Renal cortex interstitium (tissue), 11 donors: ENCODE results near the gene EOLA1. TPM values are rescaled to one million over a fixed set of nuclear protein-coding genes. Genes with fewer than 3 reads are reported as not detected.
"Not testable (repeated sequence)": the region's sequence is repeated elsewhere in the genome, so short reads cannot be mapped to it uniquely, and the experiment has no call there.

Source experiments
- DNase-seq, 11 donors: peaks; one replicate each; pipeline ENCODE4 v3.0.0-alpha.2; 2013; ENCODE audit warnings: low read depth in 9 of 11, low spot score in 4 of 11; ENCODE audit errors: extremely low read depth in 1 of 11
- polyA plus RNA-seq, 3 donors: library from polyadenylated mRNA; unstranded; fragments of 120-200 nt; gene quantifications; one replicate each; pipeline ENCODE4 v1.2.1, GENCODE V29; 2013; ENCODE audit not compliant: insufficient read length in 3 of 3

The EOLA1 gene
- polyA plus RNA-seq, 3 donors: 20.3 to 23.2 (median 22.4) TPM

GRCh38 chrX:149508467-149508866 is 32.3 kb upstream of the EOLA1 start:
- no peak for DNase-seq

GRCh38 chrX:149510386-149510785 is 30.4 kb upstream of the EOLA1 start:
- DNase-seq: no peak

DNA sequence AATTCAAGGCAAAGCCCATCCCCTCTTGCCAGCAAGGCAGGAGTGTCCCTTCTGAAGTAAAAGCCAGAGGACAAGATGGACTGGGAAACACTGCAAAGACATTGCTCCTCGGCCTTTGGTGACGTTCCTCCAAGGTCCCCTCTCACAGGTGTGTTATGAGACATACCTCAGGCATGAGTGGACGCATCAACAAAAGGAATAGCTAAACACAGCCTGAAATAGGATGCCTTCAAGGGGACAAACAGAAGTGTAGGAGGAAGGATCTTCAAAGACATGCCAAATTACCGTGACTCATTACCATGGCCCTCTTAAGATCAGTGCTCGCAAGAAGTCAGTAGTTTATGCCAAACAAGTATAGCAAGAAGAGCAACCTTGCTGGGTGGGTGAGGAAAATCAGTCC is 29.7 kb upstream of the EOLA1 start:
- DNase-seq: no peak

GRCh38 chrX:149512225-149512885 is 28.5 kb upstream of the EOLA1 start:
- DNase-seq: peak in 2 of 11 donors; percentile 20 to 32

DNA sequence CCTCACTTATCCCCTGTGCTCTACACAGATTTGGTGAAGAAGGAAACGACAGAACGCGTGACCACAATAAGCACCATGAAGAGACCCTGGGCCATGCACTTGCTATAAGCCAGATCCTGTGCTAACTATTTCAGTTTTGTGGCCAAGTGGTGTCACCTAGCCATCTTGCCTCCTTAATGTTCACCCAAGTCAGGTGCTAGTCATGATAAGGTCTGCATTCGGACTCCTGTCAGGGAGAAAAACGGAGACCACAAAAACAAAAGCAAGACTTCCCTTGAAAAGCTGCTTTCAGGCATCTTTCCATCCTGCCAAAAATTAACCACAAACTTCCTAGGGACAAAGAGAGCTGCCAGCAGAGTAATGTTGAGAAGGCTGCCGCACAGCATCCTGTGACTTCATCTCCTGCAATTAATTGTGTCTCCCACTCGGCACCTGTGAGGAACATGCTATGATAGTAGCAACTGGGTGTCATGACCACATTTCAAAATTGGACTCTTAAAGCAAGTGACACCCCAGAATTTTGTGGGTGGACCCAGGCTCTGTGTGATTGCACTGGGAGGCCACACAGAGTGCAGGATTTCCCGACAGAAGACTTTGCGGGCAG is 26.9 kb upstream of the EOLA1 start:
- DNase-seq: no peak

DNA sequence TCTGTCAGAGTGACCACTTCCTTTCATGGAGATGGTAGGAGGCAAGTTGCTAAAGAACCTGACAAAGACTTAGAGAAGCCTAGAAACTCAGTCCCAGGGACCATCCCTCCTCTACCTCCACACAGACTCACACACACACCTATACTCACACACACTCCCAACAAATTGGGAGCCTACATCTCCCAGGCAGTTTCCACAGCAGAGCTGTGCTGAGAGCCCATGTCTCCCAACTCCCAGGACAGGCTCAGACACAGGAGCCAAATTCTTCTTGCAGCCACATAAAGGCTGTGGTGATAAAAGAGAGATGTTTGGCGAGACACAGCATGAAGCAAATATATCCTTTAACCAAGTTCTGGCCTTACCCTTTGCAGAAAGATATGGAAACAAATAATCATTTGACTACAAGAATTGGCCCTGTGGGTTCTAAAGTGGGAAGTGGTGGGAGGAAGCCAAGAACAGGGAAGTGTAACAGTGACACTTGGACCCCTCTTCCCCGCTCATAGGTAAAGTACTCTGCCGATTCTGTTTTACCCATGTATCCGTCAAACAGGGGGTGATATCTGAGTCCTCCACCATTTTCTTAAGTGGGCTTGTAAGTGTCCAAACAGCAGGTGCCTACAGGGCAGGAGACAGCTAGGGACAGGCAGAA is 24.7 kb upstream of the EOLA1 start:
- DNase-seq: no peak

GRCh38 chrX:149516604-149517003 is 24.2 kb upstream of the EOLA1 start:
- DNase-seq: no peak

GRCh38 chrX:149517308-149517707 is 23.5 kb upstream of the EOLA1 start:
- DNase-seq: no peak

- DNase-seq: no peak
These were observed 22.6 kb upstream of the EOLA1 start for GRCh38 chrX:149518236-149518635.

DNA sequence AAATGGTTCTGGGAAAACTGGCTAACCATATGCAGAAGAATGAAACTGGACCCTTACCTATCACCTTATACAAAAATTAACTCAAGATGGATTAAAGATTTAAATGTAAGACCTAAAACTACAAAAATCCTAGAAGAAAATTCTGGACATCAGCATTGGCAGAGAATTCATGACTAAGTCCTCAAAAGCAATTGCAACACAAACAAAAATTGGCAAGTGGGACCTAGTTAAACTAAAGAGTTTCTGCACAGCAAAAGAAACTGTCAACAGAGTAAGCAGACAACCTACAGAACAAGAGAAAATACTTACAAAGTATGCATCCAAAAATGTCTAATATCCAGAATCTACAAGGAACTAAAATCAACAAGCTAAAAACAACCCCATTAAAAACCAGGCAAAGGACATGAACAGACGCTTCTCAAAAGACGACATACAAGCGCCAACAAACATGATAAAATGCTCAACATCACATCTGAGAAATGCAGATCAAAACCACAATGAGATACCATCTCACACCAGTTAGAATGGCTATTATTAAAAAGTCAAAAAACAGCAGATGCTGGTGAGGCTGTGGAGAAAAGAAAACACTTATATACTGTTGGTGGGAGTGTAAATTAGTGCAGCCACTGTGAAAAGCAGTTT is 20.1 kb upstream of the EOLA1 start:
- DNase-seq: not testable (repeated sequence)

GRCh38 chrX:149521438-149521837 is 19.4 kb upstream of the EOLA1 start:
- DNase-seq: no peak

GRCh38 chrX:149522916-149523315 is 17.9 kb upstream of the EOLA1 start:
- DNase-seq: no peak

GRCh38 chrX:149525389-149525788 is 15.4 kb upstream of the EOLA1 start:
- DNase-seq: not testable (repeated sequence)

- not testable (repeated sequence) for DNase-seq
These were observed 14.9 kb upstream of the EOLA1 start for GRCh38 chrX:149525903-149526302.

DNA sequence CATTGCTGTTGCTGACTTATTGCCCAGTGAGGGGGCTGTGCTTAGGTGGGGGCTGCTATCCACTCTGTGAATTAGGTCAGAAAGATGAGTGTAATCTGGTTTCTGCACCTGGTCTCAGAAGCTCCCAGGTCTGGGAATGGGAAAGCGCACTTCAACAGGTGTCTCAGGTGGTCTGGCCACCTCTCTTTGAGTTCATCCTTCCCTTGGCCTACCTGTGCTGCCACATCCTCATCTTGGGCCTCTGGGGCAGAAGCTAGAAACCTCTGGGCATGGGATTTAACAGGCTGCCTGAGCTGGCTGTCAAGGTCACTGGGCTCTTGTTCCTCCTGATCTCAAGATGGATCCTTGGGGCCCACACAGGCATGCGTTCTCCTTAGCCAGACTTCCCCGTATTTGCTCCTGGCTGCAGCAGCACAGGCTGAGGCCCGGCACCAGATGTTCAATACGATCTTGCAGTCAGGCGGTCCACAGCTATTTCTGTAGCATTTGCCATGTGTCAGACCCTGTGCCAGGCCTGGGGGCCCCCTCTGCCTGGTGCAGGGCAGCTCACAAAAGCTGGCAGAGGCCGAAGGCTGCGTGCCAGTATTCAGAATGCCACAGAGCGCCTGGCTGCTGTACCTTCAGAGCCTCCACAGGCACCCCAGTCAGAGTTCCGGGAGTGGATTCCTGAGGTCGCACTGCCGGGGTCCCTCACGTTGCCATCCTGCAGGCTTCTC is 14.3 kb upstream of the EOLA1 start:
- DNase-seq: not testable (repeated sequence)

DNA sequence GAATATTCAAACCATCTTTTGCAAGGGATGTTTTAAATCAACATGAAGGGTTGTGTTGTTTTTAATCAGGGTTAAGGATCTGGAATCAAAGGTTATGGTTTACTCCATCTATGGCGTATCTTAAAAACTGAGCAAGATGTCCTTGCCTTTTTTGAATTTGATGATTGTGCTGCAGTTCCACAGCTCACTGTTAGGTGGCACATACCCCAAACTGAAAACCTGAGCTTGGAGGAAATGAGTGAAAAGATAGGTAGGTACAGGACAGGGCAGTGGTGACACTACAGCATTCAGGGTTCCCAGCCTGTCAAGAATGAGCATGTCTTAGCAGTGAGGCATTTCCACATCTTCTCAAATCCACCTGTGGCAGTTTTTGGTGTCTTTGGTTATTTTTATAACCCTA is 13.1 kb upstream of the EOLA1 start:
- no peak for DNase-seq

DNA sequence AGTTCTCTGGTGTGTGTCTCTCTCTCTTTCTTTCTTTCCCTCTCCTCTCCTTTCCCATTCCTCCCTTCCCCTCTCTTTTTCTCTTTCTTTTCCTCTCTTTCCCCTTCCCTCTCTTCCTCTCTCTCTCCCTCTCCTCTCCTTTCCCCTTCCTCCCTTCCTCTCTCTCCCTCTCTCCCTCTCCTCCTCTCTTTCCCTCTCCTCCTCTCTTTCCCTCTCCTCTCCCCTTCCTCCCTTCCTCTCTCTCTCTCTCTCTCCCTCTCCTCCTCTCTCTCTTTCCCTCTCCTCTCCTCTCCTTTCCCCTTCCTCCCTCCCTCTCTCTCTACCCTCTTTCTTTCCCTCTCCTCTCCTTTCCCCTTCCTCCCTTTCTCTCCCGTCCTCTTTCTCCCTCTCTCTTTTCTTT is 12.4 kb upstream of the EOLA1 start:
- DNase-seq: no peak

- no peak for DNase-seq
These were observed 9.2 kb upstream of the EOLA1 start for GRCh38 chrX:149531599-149531998.

GRCh38 chrX:149532868-149533267 is 7.9 kb upstream of the EOLA1 start:
- not testable (repeated sequence) for DNase-seq
